Peyer's patch (tissue), 4 donors: ENCODE data around the gene DNAL1.

Source experiments
- POLR2A ChIP-seq, 2 donors: fragments of 450-650 bp; IDR thresholded peaks; one replicate each; pipeline ENCODE4 v1.5.1; 2017; ENCODE audit warnings: antibody characterized with exemption in 2 of 2, mild to moderate bottlenecking in 2 of 2, moderate library complexity in 2 of 2
- TF ChIP-seq, protein P1 (sequence below), 6 experiments: fragments of 450-650 bp in 4 of 6; fragments of 200-600 bp in 2 of 6; sonication (generic) in 1 of 6; IDR thresholded peaks; one replicate each; pipeline ENCODE4 v1.5.1; 2017 to 2019; ENCODE audit warnings: antibody characterized with exemption in 6 of 6, mild to moderate bottlenecking in 3 of 6, moderate library complexity in 1 of 6

- TF ChIP-seq, protein P1, sequence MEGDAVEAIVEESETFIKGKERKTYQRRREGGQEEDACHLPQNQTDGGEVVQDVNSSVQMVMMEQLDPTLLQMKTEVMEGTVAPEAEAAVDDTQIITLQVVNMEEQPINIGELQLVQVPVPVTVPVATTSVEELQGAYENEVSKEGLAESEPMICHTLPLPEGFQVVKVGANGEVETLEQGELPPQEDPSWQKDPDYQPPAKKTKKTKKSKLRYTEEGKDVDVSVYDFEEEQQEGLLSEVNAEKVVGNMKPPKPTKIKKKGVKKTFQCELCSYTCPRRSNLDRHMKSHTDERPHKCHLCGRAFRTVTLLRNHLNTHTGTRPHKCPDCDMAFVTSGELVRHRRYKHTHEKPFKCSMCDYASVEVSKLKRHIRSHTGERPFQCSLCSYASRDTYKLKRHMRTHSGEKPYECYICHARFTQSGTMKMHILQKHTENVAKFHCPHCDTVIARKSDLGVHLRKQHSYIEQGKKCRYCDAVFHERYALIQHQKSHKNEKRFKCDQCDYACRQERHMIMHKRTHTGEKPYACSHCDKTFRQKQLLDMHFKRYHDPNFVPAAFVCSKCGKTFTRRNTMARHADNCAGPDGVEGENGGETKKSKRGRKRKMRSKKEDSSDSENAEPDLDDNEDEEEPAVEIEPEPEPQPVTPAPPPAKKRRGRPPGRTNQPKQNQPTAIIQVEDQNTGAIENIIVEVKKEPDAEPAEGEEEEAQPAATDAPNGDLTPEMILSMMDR (IDR thresholded peaks at IDR 0.05): no peak
- no peak for TF ChIP-seq POLR2A (IDR thresholded peaks at IDR 0.05)
Measured at GRCh38 chr14:73732006-73732405, 87.2 kb downstream of the DNAL1 start.
